ENCODE data around the gene RASL10A. TPM values are rescaled to one million over a fixed set of nuclear protein-coding genes. Genes with fewer than 3 reads are reported as not detected.
"Not testable (repeated sequence)": the region's sequence is repeated elsewhere in the genome, so short reads cannot be mapped to it uniquely, and the experiment has no call there.

Gene RASL10A, protein sequence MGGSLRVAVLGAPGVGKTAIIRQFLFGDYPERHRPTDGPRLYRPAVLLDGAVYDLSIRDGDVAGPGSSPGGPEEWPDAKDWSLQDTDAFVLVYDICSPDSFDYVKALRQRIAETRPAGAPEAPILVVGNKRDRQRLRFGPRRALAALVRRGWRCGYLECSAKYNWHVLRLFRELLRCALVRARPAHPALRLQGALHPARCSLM
- total RNA-seq = 1 to 10 TPM in 2 of 5 experiments, under 1 TPM in 2, not detected in 1; 0.32 to 1.7 (median 0.89) TPM
- not detected for polyA plus RNA-seq
- not detected for total RNA-seq

- peak within 1 kb of the TSS in 1 of 9 donors; percentile 11 for H3K27ac Mint-ChIP-seq
- Histone ChIP-seq H3K4me1 (ENCODE audit: control insufficient read depth in 2 of 2, insufficient read depth in 2 of 2, low read length in 2 of 2) (peaks cover 0 to 13% of the 10 kb centered on the region in 2 donors), H3K9me3 (ENCODE audit: control insufficient read depth in 2 of 3, low read length in 3 of 3) (no peaks in the 10 kb centered on the region), H3K27me3 (ENCODE audit: control insufficient read depth in 2 of 2, insufficient read depth in 2 of 2, low read length in 2 of 2) (peaks cover 0 to 27% of the 10 kb centered on the region in 2 donors), H3K4me3 (ENCODE audit: low read length) (no peak within 1 kb of the TSS), H3K36me3 (ENCODE audit: control insufficient read depth in 2 of 3, insufficient read depth in 3 of 3, low read length in 3 of 3) (no peaks in the 10 kb centered on the region), H3K27ac (ENCODE audit: low read depth, low read length) (no peak within 1 kb of the TSS)
- H3K4me1 Mint-ChIP-seq = peaks cover 11 to 27% (median 21%) of the 10 kb centered on the region in 7 donors
- ATAC-seq (no peak), DNase-seq (no peak)
- peaks cover 0 to 3% (median 0%) of the 10 kb centered on the region in 5 donors for H3K36me3 Mint-ChIP-seq
- peaks cover 0 to 2% (median 0%) of the 10 kb centered on the region in 11 donors for H3K9me3 Mint-ChIP-seq
- POLR2A ChIA-PET = no interaction called here
- intact Hi-C loops (cut with micrococcal nuclease) = no loop called here
- H3K4me3 Mint-ChIP-seq = peak within 1 kb of the TSS; percentile 36 to 79 (median 58)
- H3K27me3 Mint-ChIP-seq = peaks cover 28 to 52% (median 38%) of the 10 kb centered on the region in 5 donors
- CTCF ChIA-PET = no interaction called here
These were observed at the start of gene RASL10A for GRCh38 chr22:29315286-29316140. RASL10A (minus strand) TSS chr22:29315697; CDS start chr22:29315246, 451 bp downstream.

DNA sequence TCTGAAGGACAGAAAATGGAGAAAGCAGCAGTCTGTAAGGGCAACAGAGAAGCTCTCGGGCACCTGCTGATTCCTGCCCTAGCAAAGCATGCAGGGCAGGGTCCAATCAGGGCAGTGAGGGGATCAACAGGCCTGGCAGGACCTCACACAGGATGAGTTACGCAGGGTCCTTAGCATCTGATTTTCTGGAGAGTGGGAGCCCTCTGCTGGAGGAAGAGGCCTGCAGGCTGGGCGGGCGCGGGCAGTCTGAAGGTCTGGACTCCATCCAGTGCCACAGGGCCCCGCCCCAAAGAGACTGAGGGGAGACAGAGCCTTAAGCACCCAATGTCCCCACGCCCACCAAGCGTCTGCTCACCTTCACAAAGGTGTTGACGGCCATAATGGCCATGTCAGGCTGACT is 44.0 kb upstream of the RASL10A start:
- CTCF ChIA-PET = no interaction called here
- peaks cover 0 to 67% (median 19%) of the 10 kb centered on the region in 3 experiments for H3K36me3 ChIP-seq (ENCODE audit: control insufficient read depth in 2 of 3, insufficient read depth in 3 of 3, low read length in 3 of 3)
- no peaks in the 10 kb centered on the region for H3K9me3 ChIP-seq (ENCODE audit: control insufficient read depth in 2 of 3, low read length in 3 of 3)
- no peak overlapping the region for H3K4me3 Mint-ChIP-seq
- no peaks in the 10 kb centered on the region for H3K4me1 Mint-ChIP-seq
- H3K27ac Mint-ChIP-seq = no peak overlapping the region
- no peak overlapping the region for H3K27ac ChIP-seq (ENCODE audit: low read depth, low read length)
- peaks cover 0 to 50% (median 17%) of the 10 kb centered on the region in 5 donors for H3K36me3 Mint-ChIP-seq
- intact Hi-C loops (cut with micrococcal nuclease) = no loop called here
- DNase-seq = no peak
- no peaks in the 10 kb centered on the region for H3K9me3 Mint-ChIP-seq
- no peaks in the 10 kb centered on the region for H3K4me1 ChIP-seq (ENCODE audit: control insufficient read depth in 2 of 2, insufficient read depth in 2 of 2, low read length in 2 of 2)
- ATAC-seq = no peak
- H3K27me3 ChIP-seq (ENCODE audit: control insufficient read depth in 2 of 2, insufficient read depth in 2 of 2, low read length in 2 of 2) = no peaks in the 10 kb centered on the region
- no peaks in the 10 kb centered on the region for H3K27me3 Mint-ChIP-seq
- H3K4me3 ChIP-seq (ENCODE audit: low read length) = no peak overlapping the region
- POLR2A ChIA-PET = no interaction called here

DNA sequence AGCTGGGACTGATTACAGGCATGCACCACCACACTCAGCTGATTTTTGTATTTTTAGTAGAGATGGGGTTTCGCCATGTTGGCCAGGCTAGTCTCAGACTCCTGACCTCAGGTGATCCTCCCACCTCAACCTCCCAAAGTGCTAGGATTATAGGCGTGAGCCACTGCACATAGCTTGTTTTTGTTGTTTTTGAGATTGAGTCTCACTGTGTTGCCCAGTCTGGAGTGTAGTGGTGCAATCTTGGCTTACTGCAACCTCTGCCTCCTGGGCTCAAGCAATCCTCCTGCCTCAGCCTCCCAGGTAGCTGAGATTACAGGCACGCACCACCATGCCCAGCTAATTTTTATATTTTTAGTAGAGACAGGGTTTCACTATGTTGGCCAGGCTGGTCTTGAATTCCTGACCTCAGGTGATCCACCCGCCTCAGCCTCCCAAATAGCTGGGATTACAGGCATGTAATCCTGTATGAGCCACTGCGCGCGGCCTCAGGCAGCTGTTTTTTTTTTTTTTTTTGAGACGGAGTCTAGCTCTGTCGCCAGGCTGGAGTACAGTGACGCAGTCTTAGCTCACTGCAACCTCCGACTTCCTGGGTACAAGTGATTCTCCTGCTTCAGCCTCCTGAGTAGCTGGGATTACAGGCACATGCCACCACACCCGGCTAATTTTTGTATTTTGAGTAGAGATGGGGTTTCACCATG is 41.8 kb upstream of the RASL10A start:
- intact Hi-C loops (cut with micrococcal nuclease); H3K4me3 Mint-ChIP-seq; H3K4me1 ChIP-seq (ENCODE audit: control insufficient read depth in 2 of 2, insufficient read depth in 2 of 2, low read length in 2 of 2); H3K27ac Mint-ChIP-seq; H3K4me1 Mint-ChIP-seq; H3K9me3 Mint-ChIP-seq; POLR2A ChIA-PET; CTCF ChIA-PET; H3K27me3 Mint-ChIP-seq; ATAC-seq; H3K4me3 ChIP-seq (ENCODE audit: low read length); H3K9me3 ChIP-seq (ENCODE audit: control insufficient read depth in 2 of 3, low read length in 3 of 3); DNase-seq; H3K27me3 ChIP-seq (ENCODE audit: control insufficient read depth in 2 of 2, insufficient read depth in 2 of 2, low read length in 2 of 2); H3K27ac ChIP-seq (ENCODE audit: low read depth, low read length): not testable (repeated sequence)
- peaks cover 0 to 75% (median 29%) of the 10 kb centered on the region in 3 experiments for H3K36me3 ChIP-seq (ENCODE audit: control insufficient read depth in 2 of 3, insufficient read depth in 3 of 3, low read length in 3 of 3)
- peaks cover 0 to 61% (median 18%) of the 10 kb centered on the region in 5 donors for H3K36me3 Mint-ChIP-seq

DNA sequence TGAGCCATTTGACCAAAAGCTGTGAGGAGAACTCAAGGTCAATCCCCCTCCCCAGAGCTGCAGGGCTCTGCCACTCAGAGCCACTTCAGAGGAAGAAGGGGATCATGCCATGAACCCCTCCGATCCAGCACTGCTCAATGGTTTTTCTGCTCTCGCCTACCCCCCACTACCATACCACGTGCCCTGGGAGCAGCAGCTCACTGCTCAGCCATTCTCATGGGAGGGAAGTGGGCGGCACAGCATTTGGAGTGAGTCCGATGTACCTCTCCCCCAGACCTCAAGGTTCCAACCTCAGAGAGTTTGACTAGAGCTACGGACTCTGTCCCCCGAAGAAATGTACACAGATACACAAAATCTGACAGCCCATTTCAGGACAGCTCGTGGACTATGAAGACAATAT is 38.4 kb upstream of the RASL10A start:
- POLR2A ChIA-PET = no interaction called here
- intact Hi-C loops (cut with micrococcal nuclease) = no loop called here
- no peak overlapping the region for H3K4me3 ChIP-seq (ENCODE audit: low read length)
- no peak for DNase-seq
- Mint-ChIP-seq H3K27me3 (no peaks in the 10 kb centered on the region), H3K9me3 (no peaks in the 10 kb centered on the region), H3K4me3 (no peak overlapping the region), H3K4me1 (peaks cover 0 to 2% (median 0%) of the 10 kb centered on the region in 7 donors), H3K36me3 (peaks cover 2 to 55% (median 9%) of the 10 kb centered on the region in 5 donors), H3K27ac (no peak overlapping the region)
- ATAC-seq = no peak
- H3K9me3 ChIP-seq (ENCODE audit: control insufficient read depth in 2 of 3, low read length in 3 of 3) = no peaks in the 10 kb centered on the region
- H3K4me1 ChIP-seq (ENCODE audit: control insufficient read depth in 2 of 2, insufficient read depth in 2 of 2, low read length in 2 of 2) = no peaks in the 10 kb centered on the region
- H3K27me3 ChIP-seq (ENCODE audit: control insufficient read depth in 2 of 2, insufficient read depth in 2 of 2, low read length in 2 of 2) = no peaks in the 10 kb centered on the region
- CTCF ChIA-PET = interaction anchor here (0.6 kb wide), 1 partner anchor 13 kb away, joined by 6 read pairs; no protein-coding TSS in a partner anchor
- no peak overlapping the region for H3K27ac ChIP-seq (ENCODE audit: low read depth, low read length)
- peaks cover 10 to 96% (median 19%) of the 10 kb centered on the region in 3 experiments for H3K36me3 ChIP-seq (ENCODE audit: control insufficient read depth in 2 of 3, insufficient read depth in 3 of 3, low read length in 3 of 3)

DNA sequence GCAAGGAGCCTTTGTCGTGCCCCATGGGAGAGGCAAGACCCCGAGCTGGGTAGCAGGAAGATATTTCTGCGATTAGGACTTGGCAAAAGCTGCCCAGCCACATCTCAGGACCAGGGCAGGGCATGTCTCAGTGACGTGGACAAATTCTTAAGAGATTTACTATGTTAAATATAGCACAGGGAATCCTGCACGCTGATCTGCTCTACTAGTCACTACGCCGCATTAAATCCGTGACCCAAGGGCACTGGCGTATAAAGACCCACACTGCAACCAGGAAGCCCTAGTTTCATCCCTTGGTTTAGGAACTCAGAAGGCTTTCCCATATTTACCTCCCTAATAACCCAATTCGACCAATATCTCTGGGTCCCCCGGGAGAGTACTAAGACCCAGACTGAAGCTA is 37.8 kb upstream of the RASL10A start:
- Histone ChIP-seq H3K27ac (ENCODE audit: low read depth, low read length) (no peak overlapping the region), H3K9me3 (ENCODE audit: control insufficient read depth in 2 of 3, low read length in 3 of 3) (no peaks in the 10 kb centered on the region), H3K4me3 (ENCODE audit: low read length) (no peak overlapping the region), H3K27me3 (ENCODE audit: control insufficient read depth in 2 of 2, insufficient read depth in 2 of 2, low read length in 2 of 2) (no peaks in the 10 kb centered on the region), H3K4me1 (ENCODE audit: control insufficient read depth in 2 of 2, insufficient read depth in 2 of 2, low read length in 2 of 2) (no peaks in the 10 kb centered on the region), H3K36me3 (ENCODE audit: control insufficient read depth in 2 of 3, insufficient read depth in 3 of 3, low read length in 3 of 3) (peaks cover 13 to 96% (median 14%) of the 10 kb centered on the region in 3 experiments)
- intact Hi-C loops (cut with micrococcal nuclease) = no loop called here
- Mint-ChIP-seq H3K4me3 (no peak overlapping the region), H3K36me3 (peaks cover 8 to 55% (median 13%) of the 10 kb centered on the region in 5 donors), H3K9me3 (no peaks in the 10 kb centered on the region), H3K27me3 (no peaks in the 10 kb centered on the region), H3K27ac (no peak overlapping the region), H3K4me1 (peaks cover 0 to 2% (median 0%) of the 10 kb centered on the region in 7 donors)
- ChIA-PET POLR2A (no interaction called here), CTCF (no interaction called here)
- ATAC-seq (no peak), DNase-seq (no peak)

DNA sequence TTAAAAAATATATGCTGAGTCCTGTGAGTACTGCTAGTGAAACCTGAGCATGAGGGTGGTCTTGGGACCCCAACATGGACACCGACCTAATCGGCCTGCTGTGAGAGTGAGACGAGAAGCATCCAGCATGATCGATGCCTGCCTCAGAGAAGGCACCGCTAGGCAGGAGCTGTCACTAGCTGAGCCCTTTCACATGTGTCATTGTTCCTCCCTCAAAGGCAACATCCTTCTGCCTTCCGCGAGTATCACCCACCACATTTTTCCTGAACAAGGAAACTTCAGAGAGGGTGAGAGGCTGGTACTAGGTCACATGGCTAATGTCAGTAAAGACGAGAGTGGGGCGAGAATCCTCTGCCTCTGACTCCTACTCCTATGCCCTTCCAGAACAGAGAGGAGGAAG is 37.3 kb upstream of the RASL10A start:
- Mint-ChIP-seq H3K27me3 (no peaks in the 10 kb centered on the region), H3K27ac (no peak overlapping the region), H3K4me1 (peaks cover 0 to 2% (median 0%) of the 10 kb centered on the region in 7 donors), H3K4me3 (no peak overlapping the region), H3K36me3 (peaks cover 8 to 50% (median 16%) of the 10 kb centered on the region in 5 donors), H3K9me3 (no peaks in the 10 kb centered on the region)
- Histone ChIP-seq H3K27ac (ENCODE audit: low read depth, low read length) (no peak overlapping the region), H3K9me3 (ENCODE audit: control insufficient read depth in 2 of 3, low read length in 3 of 3) (no peaks in the 10 kb centered on the region), H3K4me3 (ENCODE audit: low read length) (no peak overlapping the region), H3K27me3 (ENCODE audit: control insufficient read depth in 2 of 2, insufficient read depth in 2 of 2, low read length in 2 of 2) (no peaks in the 10 kb centered on the region), H3K36me3 (ENCODE audit: control insufficient read depth in 2 of 3, insufficient read depth in 3 of 3, low read length in 3 of 3) (peaks cover 13 to 96% (median 18%) of the 10 kb centered on the region in 3 experiments), H3K4me1 (ENCODE audit: control insufficient read depth in 2 of 2, insufficient read depth in 2 of 2, low read length in 2 of 2) (no peaks in the 10 kb centered on the region)
- ChIA-PET POLR2A (no interaction called here), CTCF (no interaction called here)
- intact Hi-C loops (cut with micrococcal nuclease) = no loop called here
- no peak for ATAC-seq
- no peak for DNase-seq

All from naive thymus-derived CD4-positive, alpha-beta T cell (primary cell).